GM19438 (cell line): Measurements from ENCODE around the gene SNCB.
"Not testable (repeated sequence)": the region's sequence is repeated elsewhere in the genome, so short reads cannot be mapped to it uniquely, and the experiment has no call there.

Experiments
- ATAC-seq: cut with Tn5 transposase; IDR thresholded peaks from one replicate; pipeline ENCODE4 v1.9.1; 2021; ENCODE audit warnings: low read depth; ENCODE audit not compliant: unreplicated experiment

SNCB gene

GRCh38 chr5:176606032-176606431, 24.3 kb downstream of the SNCB start:
- ATAC-seq: no peak

GRCh38 chr5:176603091-176603490, 27.2 kb downstream of the SNCB start:
- ATAC-seq: no peak

- no peak for ATAC-seq
Observed at GRCh38 chr5:176601901-176602482, 28.3 kb downstream of the SNCB start.

- not testable (repeated sequence) for ATAC-seq
Observed at GRCh38 chr5:176599749-176600430, 30.4 kb downstream of the SNCB start.

DNA sequence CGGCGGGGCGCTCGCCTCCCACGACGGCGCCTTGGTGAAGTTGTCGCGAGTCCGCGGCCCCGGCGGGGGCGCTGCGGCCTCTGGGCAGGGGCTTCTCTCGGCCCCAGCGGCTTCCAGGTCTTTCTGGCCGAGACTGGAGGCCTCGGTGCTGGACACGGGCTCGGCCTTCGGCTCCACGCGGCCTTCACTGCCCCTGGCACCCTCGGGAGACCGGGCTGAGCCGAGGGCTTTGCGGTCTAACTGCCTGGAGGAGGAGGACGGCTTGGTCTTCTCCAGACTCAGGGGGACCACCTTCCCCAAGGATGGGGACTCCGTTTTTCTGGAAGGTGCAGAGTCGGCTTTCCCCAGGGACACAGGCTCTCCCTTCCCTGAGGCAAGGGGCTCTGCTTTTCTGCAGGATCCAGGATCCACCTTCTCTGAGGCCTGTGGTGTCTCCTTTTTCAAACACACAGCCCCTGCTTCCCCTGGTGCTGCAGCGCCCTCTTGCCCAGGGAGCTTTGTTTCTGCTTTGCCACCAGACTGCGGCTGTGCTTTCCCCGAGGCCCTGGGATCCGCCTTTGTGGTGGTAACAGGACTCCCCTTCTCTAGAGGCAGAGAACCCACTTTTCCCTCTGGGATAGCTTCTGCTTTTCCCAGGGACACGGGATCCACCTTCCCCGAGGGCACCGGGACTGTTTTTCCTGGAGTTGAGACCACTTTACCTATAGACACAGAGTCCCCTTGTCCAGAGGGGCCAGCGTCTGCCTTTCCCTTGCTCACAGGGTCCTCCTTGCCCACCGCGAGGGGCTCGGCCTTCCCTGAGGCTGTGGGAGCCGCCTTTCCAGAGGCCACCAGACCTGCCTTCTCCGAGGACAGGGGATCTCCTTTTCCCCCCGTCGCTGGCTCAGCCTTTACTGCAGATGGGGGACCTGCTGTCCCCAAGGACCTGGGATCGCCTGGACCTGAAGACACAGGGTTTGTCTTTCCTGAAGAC, 32.6 kb downstream of the SNCB start:
- no peak for ATAC-seq

DNA sequence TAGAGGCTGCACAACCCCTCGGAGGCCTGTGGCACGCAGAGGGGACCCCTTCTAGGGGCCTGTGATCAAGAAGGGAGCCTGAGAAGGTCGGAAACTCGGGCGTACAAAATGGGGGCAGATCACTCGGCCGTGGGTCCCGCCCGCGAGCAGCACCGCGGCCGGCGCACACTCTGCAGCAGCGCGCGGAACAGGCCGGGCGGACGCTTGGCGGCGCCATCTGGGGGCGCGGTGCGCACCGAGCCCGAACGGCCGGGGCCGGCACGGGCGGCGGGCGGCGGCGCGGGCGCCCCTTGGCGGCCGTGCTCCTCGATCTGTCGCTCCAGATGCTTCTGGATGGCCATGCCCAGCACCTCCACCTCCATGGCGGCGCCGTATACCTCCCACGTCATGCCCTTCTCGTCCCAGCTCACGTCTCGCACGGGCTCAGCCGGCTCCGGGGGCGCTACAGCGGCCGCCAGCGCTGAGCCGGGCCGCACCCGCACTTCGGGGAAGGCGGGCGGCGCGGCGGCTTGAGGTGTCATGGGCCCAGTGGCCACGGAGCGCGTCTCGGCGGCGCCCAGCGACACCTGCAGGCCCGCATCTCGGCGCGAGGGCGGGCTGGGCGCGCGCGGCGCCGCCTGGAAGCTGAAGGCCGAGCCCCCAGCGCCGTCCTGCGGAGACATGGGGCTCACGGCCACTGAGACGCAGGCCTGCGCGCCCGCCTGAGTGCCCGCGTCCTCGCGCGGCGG, 33.5 kb downstream of the SNCB start:
- no peak for ATAC-seq

GRCh38 chr5:176596069-176596644, 34.2 kb downstream of the SNCB start:
- ATAC-seq: no peak

- no peak for ATAC-seq
Observed at GRCh38 chr5:176595386-176595943, 34.9 kb downstream of the SNCB start.

GRCh38 chr5:176594554-176594953, 35.8 kb downstream of the SNCB start:
- no peak for ATAC-seq

- ATAC-seq: no peak
Observed at GRCh38 chr5:176593273-176593869, 37.0 kb downstream of the SNCB start.

DNA sequence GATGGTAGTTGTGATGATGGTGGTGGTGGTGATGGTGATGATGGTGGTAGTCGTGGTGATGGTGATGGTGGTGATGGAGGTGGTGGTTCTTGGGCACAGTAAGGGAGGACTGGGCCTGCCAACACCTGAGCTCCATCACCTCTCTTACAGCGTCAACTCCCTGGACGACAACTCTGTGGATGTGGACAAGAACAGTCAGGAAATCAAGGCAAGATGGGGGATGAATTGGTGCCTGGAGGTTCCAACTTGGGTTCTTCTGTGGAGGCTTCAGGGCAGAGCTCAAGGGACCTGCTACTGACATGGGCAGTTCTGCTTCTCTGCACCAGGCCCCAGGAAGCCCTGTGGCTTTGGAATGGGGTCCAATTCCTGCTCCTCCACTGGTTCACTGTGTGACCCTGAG, 37.8 kb downstream of the SNCB start:
- ATAC-seq: no peak

DNA sequence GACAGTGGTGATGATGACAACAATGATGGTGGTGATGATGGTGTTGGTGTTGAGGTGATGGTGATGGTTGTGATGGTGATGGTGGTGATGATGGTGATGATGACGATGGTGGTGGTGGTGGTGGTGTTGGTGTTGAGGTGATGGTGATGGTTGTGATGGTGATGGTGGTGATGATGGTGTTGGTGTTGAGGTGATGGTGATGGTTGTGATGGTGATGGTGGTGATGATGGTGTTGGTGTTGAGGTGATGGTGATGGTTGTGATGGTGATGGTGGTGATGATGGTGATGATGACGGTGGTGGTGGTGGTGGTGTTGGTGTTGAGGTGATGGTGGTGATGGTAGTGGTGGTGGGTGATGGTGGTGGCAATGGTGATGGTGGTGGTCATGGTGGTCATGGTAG, 38.7 kb downstream of the SNCB start:
- ATAC-seq: not testable (repeated sequence)

- ATAC-seq: no peak
Observed at GRCh38 chr5:176590035-176590717, 40.2 kb downstream of the SNCB start.

DNA sequence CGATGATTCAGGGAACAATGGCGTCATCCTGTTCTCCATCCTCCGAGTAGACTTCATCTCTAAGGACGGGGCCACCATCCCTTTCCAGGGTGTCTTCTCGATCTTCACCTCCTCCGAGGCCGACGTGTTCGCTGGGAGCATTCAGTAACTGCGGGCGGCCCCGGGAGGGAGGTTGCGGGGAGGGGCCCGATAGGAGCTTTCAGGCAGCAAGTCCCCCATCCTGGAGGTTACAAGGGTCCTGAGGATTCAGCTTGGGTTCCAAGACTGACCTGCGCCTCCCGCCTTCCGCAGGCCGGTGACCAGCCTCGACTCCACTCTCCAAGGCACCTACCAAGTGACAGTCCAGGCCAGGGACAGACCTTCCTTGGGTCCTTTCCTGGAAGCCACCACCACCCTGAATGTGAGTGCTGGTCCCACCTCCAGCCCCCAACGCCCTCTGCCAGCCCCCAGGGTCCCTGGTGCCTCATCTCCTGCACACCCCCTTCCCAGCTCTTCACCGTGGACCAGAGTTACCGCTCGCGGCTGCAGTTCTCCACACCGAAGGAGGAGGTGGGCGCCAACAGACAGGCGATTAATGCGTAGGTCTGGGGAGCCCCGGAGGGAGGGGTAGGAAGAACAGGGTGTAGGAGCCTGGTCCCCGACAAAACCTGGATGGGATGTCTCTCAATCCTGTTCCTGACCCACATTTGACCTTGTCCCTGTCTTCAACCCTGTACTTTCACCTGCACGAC, 41.1 kb downstream of the SNCB start:
- ATAC-seq: no peak

- ATAC-seq: no peak
Observed at GRCh38 chr5:176588297-176588696, 42.0 kb downstream of the SNCB start.

DNA sequence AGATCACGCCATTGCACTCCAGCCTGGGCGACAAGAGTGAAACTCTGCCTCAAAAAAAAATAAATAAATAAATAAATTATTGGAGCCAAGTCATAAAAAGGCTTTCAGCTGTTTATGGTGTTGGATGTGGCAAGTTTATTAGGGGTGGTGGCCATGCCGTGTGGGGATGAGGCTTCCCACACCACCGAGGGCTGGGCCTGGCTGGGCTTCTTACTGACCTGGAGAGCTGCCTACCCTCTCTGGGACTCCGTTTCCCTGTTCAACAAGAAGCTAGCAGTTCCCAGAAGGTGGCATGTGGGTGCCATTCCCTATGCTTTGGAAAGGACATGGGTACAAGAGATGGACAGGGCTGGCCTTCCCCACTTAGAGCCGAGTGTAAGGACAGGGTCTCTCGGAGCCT, 42.9 kb downstream of the SNCB start:
- no peak for ATAC-seq

DNA sequence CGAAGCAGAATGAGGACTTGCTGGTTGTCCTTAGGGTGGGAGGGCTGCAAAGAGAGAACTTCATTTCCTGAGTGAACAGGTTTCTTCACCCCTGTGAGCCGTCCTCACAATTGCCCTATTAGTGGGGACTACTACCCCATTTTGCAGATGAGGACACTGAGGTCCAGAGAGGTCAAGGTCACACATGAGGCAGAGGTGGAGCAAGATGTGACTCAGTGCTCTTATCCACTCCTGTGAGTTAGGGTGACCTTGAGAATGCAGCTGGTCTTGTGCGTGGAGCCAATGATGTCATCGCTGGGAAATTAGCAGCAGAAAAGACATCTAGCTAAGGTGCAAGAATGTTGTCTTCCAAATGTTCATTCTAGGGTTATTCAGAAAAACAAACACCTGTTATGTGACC, 47.3 kb downstream of the SNCB start:
- no peak for ATAC-seq

GRCh38 chr5:176581361-176581760, 49.0 kb downstream of the SNCB start:
- no peak for ATAC-seq
